Adipocyte (in vitro differentiated cells): Measurements from ENCODE around the gene PCDHGC5.

ENCODE experiments used
- DNase-seq: peaks from one replicate; pipeline ENCODE4 v3.0.0-alpha.2; 2015; ENCODE audit warnings: low read depth
- H3K27me3 ChIP-seq: replicated peaks from 2 replicates; pipeline ENCODE4 v1.7.0; 2013; ENCODE audit warnings: mild to moderate bottlenecking, low read length, moderate library complexity; ENCODE audit not compliant: control insufficient read depth, insufficient read depth
- H3K36me3 ChIP-seq: 2 replicates; pipeline ENCODE4 v1.7.0; 2013; ENCODE audit warnings: low read length, mild to moderate bottlenecking, moderate library complexity; ENCODE audit not compliant: control insufficient read depth, insufficient read depth, severe bottlenecking
- H3K4me1 ChIP-seq: 2 replicates; pipeline ENCODE4 v1.7.0; 2013; ENCODE audit warnings: mild to moderate bottlenecking, low read length, moderate library complexity; ENCODE audit not compliant: control insufficient read depth, insufficient read depth
- H3K4me3 ChIP-seq: 2 replicates; pipeline ENCODE4 v1.7.0; 2013; ENCODE audit warnings: mild to moderate bottlenecking, low read length, moderate library complexity
- H3K9ac ChIP-seq: 2 replicates; pipeline ENCODE4 v1.7.0; 2013; ENCODE audit warnings: mild to moderate bottlenecking, low read length, moderate library complexity
- H3K9me3 ChIP-seq: 2 replicates; pipeline ENCODE4 v1.7.0; 2013; ENCODE audit warnings: mild to moderate bottlenecking, low read length, moderate library complexity; ENCODE audit not compliant: control insufficient read depth

PCDHGC5 gene

GRCh38 chr5:141479776-141480175 is 9.1 kb upstream of the PCDHGC5 start:
- Histone ChIP-seq H3K9ac (no peak overlapping the region), H3K4me3 (no peak overlapping the region), H3K36me3 (no peaks in the 10 kb centered on the region), H3K27me3 (no peaks in the 10 kb centered on the region), H3K4me1 (peaks cover 34% of the 10 kb centered on the region), H3K9me3 (no peaks in the 10 kb centered on the region)
- DNase-seq = peak; percentile 29

GRCh38 chr5:141483902-141484301 is 5.0 kb upstream of the PCDHGC5 start:
- H3K9me3 ChIP-seq = no peaks in the 10 kb centered on the region
- DNase-seq = no peak
- H3K27me3 ChIP-seq = no peaks in the 10 kb centered on the region
- H3K4me3 ChIP-seq = no peak overlapping the region
- H3K36me3 ChIP-seq = peaks cover 3% of the 10 kb centered on the region
- peaks cover 19% of the 10 kb centered on the region for H3K4me1 ChIP-seq
- no peak overlapping the region for H3K9ac ChIP-seq

- Histone ChIP-seq H3K4me3 (peak overlapping the region; percentile 73), H3K27me3 (no peaks in the 10 kb centered on the region), H3K4me1 (peaks cover 22% of the 10 kb centered on the region), H3K36me3 (peaks cover 3% of the 10 kb centered on the region), H3K9ac (peak overlapping the region; percentile 24), H3K9me3 (no peaks in the 10 kb centered on the region)
- DNase-seq = no peak
These were observed 4.6 kb upstream of the PCDHGC5 start for GRCh38 chr5:141484310-141484640.

- H3K4me1 ChIP-seq = peaks cover 23% of the 10 kb centered on the region
- H3K9me3 ChIP-seq = no peaks in the 10 kb centered on the region
- peak within 1 kb of the TSS; percentile 73 for H3K4me3 ChIP-seq
- no peaks in the 10 kb centered on the region for H3K27me3 ChIP-seq
- H3K9ac ChIP-seq = peak within 1 kb of the TSS; percentile 24
- no peak for DNase-seq
- H3K36me3 ChIP-seq = peaks cover 3% of the 10 kb centered on the region
These were observed 4.1 kb upstream of the PCDHGC5 start, which contains the start of gene PCDHGC4 for GRCh38 chr5:141484641-141485311. Gene PCDHGC4 (plus strand): TSS chr5:141485030. CDS start chr5:141485174, 144 bp downstream.

GRCh38 chr5:141485321-141486055 is 3.4 kb upstream of the PCDHGC5 start:
- H3K36me3 ChIP-seq = peaks cover 5% of the 10 kb centered on the region
- no peaks in the 10 kb centered on the region for H3K9me3 ChIP-seq
- H3K4me3 ChIP-seq = peak overlapping the region; percentile 73
- H3K4me1 ChIP-seq = peaks cover 25% of the 10 kb centered on the region
- DNase-seq = no peak
- H3K9ac ChIP-seq = no peak overlapping the region
- no peaks in the 10 kb centered on the region for H3K27me3 ChIP-seq

- Histone ChIP-seq H3K9me3 (no peaks in the 10 kb centered on the region), H3K9ac (no peak overlapping the region), H3K36me3 (peaks cover 8% of the 10 kb centered on the region), H3K4me1 (peaks cover 25% of the 10 kb centered on the region), H3K27me3 (no peaks in the 10 kb centered on the region), H3K4me3 (no peak overlapping the region)
- DNase-seq = no peak
These were observed 2.8 kb upstream of the PCDHGC5 start for GRCh38 chr5:141486091-141486490.

GRCh38 chr5:141487131-141487530 is 1.8 kb upstream of the PCDHGC5 start:
- no peaks in the 10 kb centered on the region for H3K27me3 ChIP-seq
- H3K9me3 ChIP-seq = no peaks in the 10 kb centered on the region
- no peak overlapping the region for H3K4me3 ChIP-seq
- peaks cover 10% of the 10 kb centered on the region for H3K36me3 ChIP-seq
- DNase-seq = no peak
- H3K9ac ChIP-seq = no peak overlapping the region
- peaks cover 25% of the 10 kb centered on the region for H3K4me1 ChIP-seq

GRCh38 chr5:141489841-141490240 is 960 bp downstream of the PCDHGC5 start:
- Histone ChIP-seq H3K4me3 (no peak overlapping the region), H3K27me3 (no peaks in the 10 kb centered on the region), H3K4me1 (peaks cover 31% of the 10 kb centered on the region), H3K9ac (no peak overlapping the region), H3K36me3 (peaks cover 11% of the 10 kb centered on the region), H3K9me3 (no peaks in the 10 kb centered on the region)
- no peak for DNase-seq

- no peaks in the 10 kb centered on the region for H3K27me3 ChIP-seq
- H3K9me3 ChIP-seq = no peaks in the 10 kb centered on the region
- no peak overlapping the region for H3K9ac ChIP-seq
- peaks cover 27% of the 10 kb centered on the region for H3K4me1 ChIP-seq
- peaks cover 11% of the 10 kb centered on the region for H3K36me3 ChIP-seq
- H3K4me3 ChIP-seq = no peak overlapping the region
- no peak for DNase-seq
These were observed 1.4 kb downstream of the PCDHGC5 start for GRCh38 chr5:141490271-141490670.

- H3K4me1 ChIP-seq = peaks cover 25% of the 10 kb centered on the region
- no peak overlapping the region for H3K9ac ChIP-seq
- H3K4me3 ChIP-seq = no peak overlapping the region
- H3K9me3 ChIP-seq = no peaks in the 10 kb centered on the region
- H3K27me3 ChIP-seq = no peaks in the 10 kb centered on the region
- no peak for DNase-seq
- peaks cover 11% of the 10 kb centered on the region for H3K36me3 ChIP-seq
These were observed 1.9 kb downstream of the PCDHGC5 start for GRCh38 chr5:141490771-141491170.

GRCh38 chr5:141491323-141492167 is 2.7 kb downstream of the PCDHGC5 start:
- DNase-seq = no peak
- peaks cover 11% of the 10 kb centered on the region for H3K36me3 ChIP-seq
- H3K4me3 ChIP-seq = no peak overlapping the region
- peaks cover 25% of the 10 kb centered on the region for H3K4me1 ChIP-seq
- H3K9ac ChIP-seq = no peak overlapping the region
- no peaks in the 10 kb centered on the region for H3K27me3 ChIP-seq
- H3K9me3 ChIP-seq = no peaks in the 10 kb centered on the region
